Esophagus (tissue), 2 donors: ENCODE results near the gene ERC2. TPM values are rescaled to one million over a fixed set of nuclear protein-coding genes. Genes with fewer than 3 reads are reported as not detected.

Experiments used
- H3K27ac ChIP-seq, 2 donors: one replicate each; pipeline ENCODE4 v1.5.1; 2013; ENCODE audit warnings: low read depth in 2 of 2, mild to moderate bottlenecking in 2 of 2, inconsistent platforms in 1 of 2, low read length in 1 of 2, moderate library complexity in 1 of 2
- H3K27me3 ChIP-seq, 2 donors: one replicate each; pipeline ENCODE4 v1.6.1; 2013; ENCODE audit warnings: low read length in 2 of 2, control low read depth in 1 of 2, mild to moderate bottlenecking in 1 of 2; ENCODE audit not compliant: insufficient read depth in 2 of 2, control insufficient read depth in 1 of 2
- H3K36me3 ChIP-seq, 2 donors: one replicate each; pipeline ENCODE4 v1.6.1; 2013; ENCODE audit warnings: low read length in 1 of 2; ENCODE audit not compliant: control insufficient read depth in 2 of 2, insufficient read depth in 2 of 2
- H3K4me1 ChIP-seq, 2 donors: one replicate each; pipeline ENCODE4 v1.6.1; 2013; ENCODE audit warnings: low read length in 1 of 2; ENCODE audit not compliant: control insufficient read depth in 2 of 2, insufficient read depth in 2 of 2
- H3K4me3 ChIP-seq, 2 donors: one replicate each; pipeline ENCODE4 v1.5.1; 2013; ENCODE audit warnings: low read length in 2 of 2, mild to moderate bottlenecking in 2 of 2, low read depth in 1 of 2, moderate library complexity in 1 of 2
- H3K9me3 ChIP-seq, 2 donors: one replicate each; pipeline ENCODE4 v1.6.1; 2013; ENCODE audit warnings: mild to moderate bottlenecking in 2 of 2, low read depth in 1 of 2, low read length in 1 of 2, moderate library complexity in 1 of 2; ENCODE audit not compliant: control insufficient read depth in 2 of 2, insufficient read depth in 1 of 2
- WGBS, 2 donors: extraction: QIAGEN DNeasy Blood & Tissue Kit; methylation state at CpG; one replicate each; pipeline ENCODE4 v1.1.7; 2013; 5-methylcytosine and 5-hydroxymethylcytosine counted together
- polyA plus RNA-seq, 2 donors: library from polyadenylated mRNA; stranded (reverse); fragments of 200-250 nt; gene quantifications; one replicate each; pipeline ENCODE4 v1.2.3, GENCODE V29; 2013
- donor health status: healthy with polysubstance abuse.
- donor health status: Bipolar disorder and iron deficiency.

Gene ERC2
- polyA plus RNA-seq, 2 donors = 0.18 to 0.20 TPM

GRCh38 chr3:56012721-56013120 is 455.5 kb downstream of the ERC2 start:
- H3K36me3 ChIP-seq = no peaks in the 10 kb centered on the region
- no peak overlapping the region for H3K4me3 ChIP-seq
- H3K27ac ChIP-seq = no peak overlapping the region
- H3K9me3 ChIP-seq = no peaks in the 10 kb centered on the region
- H3K27me3 ChIP-seq = no peaks in the 10 kb centered on the region
- H3K4me1 ChIP-seq = no peaks in the 10 kb centered on the region
- 67 to 90% methylated on average over 4 of the region's 4 CpGs for WGBS, 2 donors

- no peaks in the 10 kb centered on the region for H3K27me3 ChIP-seq
- H3K4me3 ChIP-seq = no peak overlapping the region
- no peaks in the 10 kb centered on the region for H3K4me1 ChIP-seq
- H3K27ac ChIP-seq = no peak overlapping the region
- no peaks in the 10 kb centered on the region for H3K9me3 ChIP-seq
- WGBS, 2 donors = 35 to 60% methylated on average over 6 of the region's 6 CpGs
- H3K36me3 ChIP-seq = no peaks in the 10 kb centered on the region
Measured at GRCh38 chr3:56005196-56005805, 463.0 kb downstream of the ERC2 start.

- H3K27me3 ChIP-seq = no peaks in the 10 kb centered on the region
- 36 to 54% methylated on average over 3 of the region's 3 CpGs for WGBS, 2 donors
- H3K27ac ChIP-seq = no peak overlapping the region
- no peaks in the 10 kb centered on the region for H3K4me1 ChIP-seq
- no peak overlapping the region for H3K4me3 ChIP-seq
- no peaks in the 10 kb centered on the region for H3K36me3 ChIP-seq
- H3K9me3 ChIP-seq = no peaks in the 10 kb centered on the region
Measured at GRCh38 chr3:56003129-56003528, 465.1 kb downstream of the ERC2 start.

- no peaks in the 10 kb centered on the region for H3K36me3 ChIP-seq
- H3K27me3 ChIP-seq = no peaks in the 10 kb centered on the region
- no peak overlapping the region for H3K27ac ChIP-seq
- H3K4me3 ChIP-seq = no peak overlapping the region
- H3K4me1 ChIP-seq = no peaks in the 10 kb centered on the region
- H3K9me3 ChIP-seq = no peaks in the 10 kb centered on the region
Measured at GRCh38 chr3:56001991-56002390, 466.3 kb downstream of the ERC2 start.

- H3K36me3 ChIP-seq = no peaks in the 10 kb centered on the region
- no peak overlapping the region for H3K4me3 ChIP-seq
- H3K27me3 ChIP-seq = no peaks in the 10 kb centered on the region
- H3K4me1 ChIP-seq = no peaks in the 10 kb centered on the region
- WGBS, 2 donors = 73 to 74% methylated on average over 4 of the region's 4 CpGs
- no peak overlapping the region for H3K27ac ChIP-seq
- H3K9me3 ChIP-seq = no peaks in the 10 kb centered on the region
Measured at GRCh38 chr3:56001537-56001936, 466.7 kb downstream of the ERC2 start.

GRCh38 chr3:55989366-55989765 is 478.9 kb downstream of the ERC2 start:
- Histone ChIP-seq H3K27me3 (peaks cover 0 to 4% of the 10 kb centered on the region in 2 donors), H3K27ac (no peak overlapping the region), H3K9me3 (no peaks in the 10 kb centered on the region), H3K4me3 (no peak overlapping the region), H3K36me3 (no peaks in the 10 kb centered on the region), H3K4me1 (no peaks in the 10 kb centered on the region)
- 91 to 95% methylated on average over 2 of the region's 2 CpGs for WGBS, 2 donors

- Histone ChIP-seq H3K36me3 (no peaks in the 10 kb centered on the region), H3K4me3 (no peak overlapping the region), H3K27ac (no peak overlapping the region), H3K9me3 (no peaks in the 10 kb centered on the region), H3K4me1 (no peaks in the 10 kb centered on the region), H3K27me3 (peaks cover 0 to 4% of the 10 kb centered on the region in 2 donors)
- WGBS, 2 donors = 56 to 63% methylated on average over 3 of the region's 3 CpGs
Measured at GRCh38 chr3:55988905-55989304, 479.4 kb downstream of the ERC2 start.

- Histone ChIP-seq H3K36me3 (no peaks in the 10 kb centered on the region), H3K27me3 (no peaks in the 10 kb centered on the region), H3K9me3 (no peaks in the 10 kb centered on the region), H3K27ac (no peak overlapping the region), H3K4me3 (no peak overlapping the region), H3K4me1 (no peaks in the 10 kb centered on the region)
- WGBS, 2 donors = 95 to 99% methylated on average over 5 of the region's 5 CpGs
Measured at GRCh38 chr3:55984626-55985025, 483.6 kb downstream of the ERC2 start.

- H3K27me3 ChIP-seq = no peaks in the 10 kb centered on the region
- no peaks in the 10 kb centered on the region for H3K4me1 ChIP-seq
- WGBS, 2 donors = 85 to 90% methylated on average over 6 of the region's 6 CpGs
- no peaks in the 10 kb centered on the region for H3K36me3 ChIP-seq
- H3K27ac ChIP-seq = no peak overlapping the region
- H3K4me3 ChIP-seq = no peak overlapping the region
- H3K9me3 ChIP-seq = no peaks in the 10 kb centered on the region
Measured at GRCh38 chr3:55978953-55979352, 489.3 kb downstream of the ERC2 start.

- H3K36me3 ChIP-seq = no peaks in the 10 kb centered on the region
- no peaks in the 10 kb centered on the region for H3K9me3 ChIP-seq
- H3K4me1 ChIP-seq = no peaks in the 10 kb centered on the region
- no peak overlapping the region for H3K4me3 ChIP-seq
- WGBS, 2 donors = 86 to 89% methylated on average over 13 of the region's 13 CpGs
- no peak overlapping the region for H3K27ac ChIP-seq
- H3K27me3 ChIP-seq = no peaks in the 10 kb centered on the region
Measured at GRCh38 chr3:55974421-55975165, 493.7 kb downstream of the ERC2 start.
